A204.1 (cell line): Measurements from ENCODE around the gene MROH2A.

ENCODE experiments used
- FAIRE-seq: peaks from 2 replicates; lab custom pipeline; 2012; peaks lifted over from hg19 to GRCh38; lab: Jason Lieb, UNC

The MROH2A gene

GRCh38 chr2:233821196-233821595, 43.1 kb downstream of the MROH2A start:
- no peak for FAIRE-seq

DNA sequence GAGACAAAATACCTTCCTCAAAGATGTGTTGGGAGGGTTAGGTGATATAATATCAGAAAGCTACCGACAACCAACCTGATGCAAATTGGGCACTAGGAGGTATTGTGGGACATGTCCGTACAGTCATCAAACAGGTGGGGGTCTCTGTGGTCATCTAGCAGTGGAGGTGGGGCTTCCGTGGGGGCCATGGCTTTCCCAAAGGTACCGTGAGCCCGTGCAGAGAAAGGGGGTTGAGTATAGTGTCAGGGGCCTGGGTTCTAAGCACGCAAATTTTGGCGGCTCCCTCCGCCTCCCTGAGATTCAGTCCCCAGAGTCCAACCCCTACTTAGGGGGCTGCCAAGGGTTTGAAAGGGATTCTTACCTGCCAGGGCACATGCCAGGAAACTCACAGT, 43.6 kb downstream of the MROH2A start:
- FAIRE-seq: no peak

- FAIRE-seq: no peak
Measured at GRCh38 chr2:233822101-233822771, 44.1 kb downstream of the MROH2A start.

DNA sequence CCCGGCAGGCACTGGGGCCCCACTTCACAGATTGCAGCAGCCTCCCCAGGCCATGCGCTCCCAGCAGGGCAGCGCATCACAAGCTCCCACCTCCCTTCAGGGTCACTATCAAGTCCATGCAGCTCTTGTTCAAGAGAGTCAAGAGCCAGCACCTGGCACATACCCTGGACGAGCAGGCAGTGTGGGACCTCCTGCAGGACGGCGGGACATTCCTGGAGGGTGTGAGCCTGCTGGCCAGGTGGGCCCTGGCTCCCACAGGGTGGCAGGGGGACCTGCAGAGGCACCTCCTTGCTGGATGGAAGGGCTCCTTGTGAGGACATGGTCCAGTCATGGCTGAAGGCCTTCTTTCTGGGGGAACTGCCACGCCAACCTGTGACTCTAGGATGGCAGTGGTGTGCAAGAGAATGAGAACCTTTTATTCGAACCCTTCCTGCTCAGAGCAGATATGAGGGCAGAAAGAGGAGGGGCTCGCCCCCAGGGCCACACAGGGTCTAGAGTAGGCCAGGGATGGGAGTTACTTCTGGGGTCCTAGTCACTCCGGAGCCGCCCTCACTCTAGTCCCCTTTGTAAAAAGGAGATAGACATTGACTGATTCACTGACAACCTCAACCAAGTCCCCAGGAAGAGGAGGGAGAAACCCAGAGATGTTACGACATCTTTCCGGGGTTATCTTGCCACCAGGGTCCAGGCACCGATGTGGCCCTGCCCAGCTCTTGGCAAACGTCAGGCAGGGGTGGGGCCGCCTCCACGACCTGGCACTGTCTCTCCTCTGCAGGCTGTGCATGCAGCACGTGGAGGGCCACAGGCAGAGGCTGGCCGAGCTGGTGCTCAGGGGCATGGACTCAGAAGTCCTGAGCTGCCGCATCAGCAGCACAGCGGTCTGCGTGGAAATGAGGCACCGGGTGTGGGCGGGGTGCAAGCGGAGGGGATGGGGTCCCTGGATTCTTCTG, 44.9 kb downstream of the MROH2A start:
- no peak for FAIRE-seq

DNA sequence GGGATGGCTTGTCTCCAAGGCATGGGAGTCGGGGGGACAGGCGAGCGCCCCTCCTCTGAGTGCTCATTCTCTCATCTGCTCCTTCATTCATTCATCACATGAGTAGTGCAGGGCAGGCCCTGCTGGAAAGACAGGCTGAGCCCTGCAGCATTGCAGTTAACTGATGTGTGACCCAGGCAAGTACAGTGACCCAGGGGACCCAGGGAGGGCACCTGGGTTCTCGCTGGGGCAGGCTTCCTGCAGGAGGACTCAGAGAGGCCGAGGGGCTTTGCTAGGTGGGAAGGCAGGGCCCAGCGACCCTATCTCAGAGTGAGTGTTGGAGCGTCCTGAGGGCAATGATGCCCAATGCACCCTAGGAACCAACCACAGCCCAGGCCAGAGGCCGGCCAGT, 45.6 kb downstream of the MROH2A start:
- FAIRE-seq: no peak

DNA sequence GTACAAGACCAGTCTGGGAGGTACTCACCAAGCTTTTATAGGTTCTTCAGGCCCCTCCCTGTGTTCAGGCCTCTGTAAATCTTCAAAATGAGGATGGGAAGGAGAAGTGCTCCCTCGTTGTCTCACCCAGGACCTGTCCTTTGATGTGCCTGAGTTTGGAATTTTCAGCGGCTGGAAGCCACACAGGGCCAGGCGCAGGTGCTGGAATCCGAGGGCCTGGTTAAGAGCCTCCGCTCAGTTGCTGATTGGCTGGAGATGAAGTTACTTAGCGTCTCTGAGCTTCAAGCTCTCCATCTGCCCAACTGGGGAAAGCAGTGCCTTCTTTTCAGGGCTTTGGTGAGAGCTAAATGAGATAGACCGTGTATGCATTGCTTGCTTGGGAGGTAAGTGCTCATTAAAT, 46.2 kb downstream of the MROH2A start:
- FAIRE-seq: no peak

- no peak for FAIRE-seq
Measured at GRCh38 chr2:233828546-233829192, 50.5 kb downstream of the MROH2A start.

DNA sequence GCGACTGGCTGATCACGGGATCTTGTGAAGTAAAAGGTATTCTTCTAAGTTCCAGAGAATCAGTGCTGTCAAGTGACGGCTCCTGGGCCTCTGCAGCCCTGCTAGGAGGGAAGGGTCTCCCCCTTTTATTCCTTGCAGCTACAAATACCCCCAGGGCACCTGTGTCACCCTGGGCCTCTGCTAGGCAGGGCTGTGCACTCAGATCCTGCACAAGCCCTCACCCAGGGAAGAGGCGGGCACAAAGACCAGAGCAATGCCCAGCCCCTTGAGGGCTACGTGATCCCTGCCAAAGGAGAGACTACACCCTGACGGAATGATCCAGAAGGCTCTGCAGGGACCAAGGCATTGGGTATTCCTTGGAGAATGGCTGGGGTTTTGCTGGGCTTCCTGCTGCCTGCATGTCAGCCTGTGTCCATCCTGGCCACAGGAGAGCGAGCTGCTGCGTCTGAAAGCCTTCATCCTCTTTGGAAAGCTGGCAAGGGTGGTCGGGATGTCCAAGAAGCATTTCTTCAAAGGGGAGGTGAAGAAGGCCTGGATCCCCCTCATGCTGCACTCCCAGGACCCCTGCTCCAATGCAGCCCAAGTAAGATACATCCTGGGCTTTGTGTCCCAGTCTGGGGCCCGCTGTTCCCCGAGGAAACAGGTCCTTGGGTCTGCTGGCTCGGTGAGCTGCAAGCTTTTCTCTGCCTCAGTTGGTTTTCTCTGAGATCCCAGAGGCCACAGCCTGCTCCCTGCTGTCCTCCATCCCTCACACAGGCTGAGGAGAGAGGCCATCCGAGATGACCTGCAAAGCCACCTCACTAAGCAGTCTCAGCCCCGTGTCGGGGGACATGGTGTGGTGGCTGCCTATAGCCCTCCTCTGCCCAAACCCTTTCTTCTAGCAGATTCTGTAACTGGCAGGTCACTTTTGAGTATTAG, 51.3 kb downstream of the MROH2A start:
- FAIRE-seq: no peak

DNA sequence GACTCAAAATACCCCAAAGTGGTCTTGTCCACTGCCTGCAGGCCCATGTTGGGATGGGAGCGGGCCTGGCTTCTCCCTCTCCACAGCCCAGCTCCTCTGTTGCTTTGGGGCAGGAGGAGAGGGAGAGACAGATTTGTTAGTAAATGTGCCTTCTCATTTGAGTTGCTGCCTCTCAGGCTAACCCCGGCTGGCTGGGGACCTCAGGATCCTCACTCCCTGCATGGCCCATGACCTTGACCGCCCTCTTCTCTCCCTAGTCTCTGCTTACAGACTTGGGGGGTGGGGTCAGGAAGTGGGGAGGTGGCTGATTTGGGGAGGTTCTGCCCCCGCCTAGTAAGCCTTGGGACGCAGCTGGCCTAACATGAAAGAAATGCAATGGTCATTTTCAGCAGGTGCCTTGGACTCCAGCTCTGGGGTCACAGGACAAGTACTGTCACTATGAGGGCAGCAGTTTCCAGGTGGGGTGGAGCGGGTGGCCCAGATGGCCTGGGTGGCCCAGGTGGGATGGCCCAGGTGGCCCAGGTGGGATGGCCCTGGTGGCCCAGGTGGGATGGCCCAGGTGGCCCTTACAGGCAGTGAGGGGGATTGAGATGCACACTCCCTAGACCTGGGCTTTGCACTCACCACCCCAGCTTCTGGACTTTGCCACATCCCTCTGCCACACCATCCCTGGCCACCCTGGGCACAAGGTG, 52.1 kb downstream of the MROH2A start:
- FAIRE-seq: no peak

DNA sequence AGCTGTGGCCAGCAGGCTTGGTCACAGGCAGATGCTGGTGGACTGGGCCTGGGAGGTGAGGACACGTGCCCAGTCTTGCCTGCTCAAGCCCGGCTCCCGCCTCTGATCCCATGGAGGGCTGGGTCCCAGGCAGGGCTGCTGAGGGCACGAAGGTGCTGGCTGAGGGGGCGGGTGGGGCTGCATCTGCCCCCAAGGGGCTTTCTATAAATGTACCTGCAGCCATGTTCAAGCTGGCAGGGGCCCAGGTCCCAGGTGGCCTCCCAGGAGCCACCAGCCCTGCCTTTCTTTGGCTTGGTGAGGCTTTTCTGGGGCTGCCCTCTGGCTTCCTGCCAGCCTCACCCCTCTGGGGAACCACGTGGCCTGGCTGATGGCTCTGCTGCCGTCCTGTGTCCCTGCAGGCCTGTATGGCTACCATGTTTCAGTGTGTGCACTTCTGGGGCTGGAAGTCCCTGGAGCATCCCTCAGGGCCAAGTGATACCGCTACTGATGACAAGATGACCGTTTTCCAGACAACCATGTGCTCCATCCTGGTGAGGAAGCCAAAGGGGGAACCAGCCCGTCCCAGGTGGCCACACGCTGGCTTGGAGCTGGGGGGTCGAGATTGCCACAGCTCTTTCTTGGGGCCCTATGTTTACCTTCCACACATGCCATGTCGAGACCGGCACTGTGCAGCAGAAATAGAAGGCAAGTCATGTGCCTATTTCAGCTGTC, 53.0 kb downstream of the MROH2A start:
- FAIRE-seq: no peak

DNA sequence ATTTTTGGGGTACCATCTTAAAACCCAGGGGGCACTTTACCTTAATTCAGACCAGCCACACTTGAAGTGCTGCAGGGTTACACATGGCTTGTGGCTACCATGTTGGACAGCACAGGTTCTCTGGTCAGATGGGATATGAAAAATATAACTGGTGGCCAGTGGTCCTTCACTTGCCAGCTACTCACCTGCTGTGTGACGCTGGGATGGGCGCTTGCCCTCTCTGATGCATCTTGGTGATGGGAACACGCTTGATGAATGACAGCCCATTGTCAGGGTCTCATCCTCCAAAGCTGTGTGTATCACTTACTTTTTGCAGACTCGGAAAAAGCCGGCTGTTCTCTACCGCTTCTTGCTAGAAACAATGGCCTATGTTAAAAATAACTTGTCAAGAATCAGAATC, 53.7 kb downstream of the MROH2A start:
- no peak for FAIRE-seq

DNA sequence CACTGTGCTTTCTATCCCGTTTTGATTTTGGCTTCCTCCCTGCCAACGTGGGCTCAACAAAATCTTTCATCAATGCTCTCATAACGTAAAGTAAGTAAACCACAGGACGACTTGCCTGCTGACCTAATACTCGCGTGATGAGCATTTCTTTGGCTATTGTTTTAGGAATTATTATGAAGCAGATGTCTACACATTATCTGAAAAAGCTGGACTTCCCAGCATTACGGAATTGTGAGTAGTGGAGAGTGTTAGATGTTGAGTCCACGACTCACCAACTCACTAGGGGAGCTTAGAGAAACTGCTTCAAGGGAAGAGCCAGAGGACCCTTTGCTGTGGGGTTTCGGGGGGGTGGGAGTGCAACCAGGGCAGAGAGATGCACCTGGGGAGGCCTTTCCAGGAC, 54.3 kb downstream of the MROH2A start:
- no peak for FAIRE-seq

GRCh38 chr2:233832869-233833311, 54.8 kb downstream of the MROH2A start:
- no peak for FAIRE-seq

- FAIRE-seq: no peak
Measured at GRCh38 chr2:233833345-233833744, 55.2 kb downstream of the MROH2A start.

DNA sequence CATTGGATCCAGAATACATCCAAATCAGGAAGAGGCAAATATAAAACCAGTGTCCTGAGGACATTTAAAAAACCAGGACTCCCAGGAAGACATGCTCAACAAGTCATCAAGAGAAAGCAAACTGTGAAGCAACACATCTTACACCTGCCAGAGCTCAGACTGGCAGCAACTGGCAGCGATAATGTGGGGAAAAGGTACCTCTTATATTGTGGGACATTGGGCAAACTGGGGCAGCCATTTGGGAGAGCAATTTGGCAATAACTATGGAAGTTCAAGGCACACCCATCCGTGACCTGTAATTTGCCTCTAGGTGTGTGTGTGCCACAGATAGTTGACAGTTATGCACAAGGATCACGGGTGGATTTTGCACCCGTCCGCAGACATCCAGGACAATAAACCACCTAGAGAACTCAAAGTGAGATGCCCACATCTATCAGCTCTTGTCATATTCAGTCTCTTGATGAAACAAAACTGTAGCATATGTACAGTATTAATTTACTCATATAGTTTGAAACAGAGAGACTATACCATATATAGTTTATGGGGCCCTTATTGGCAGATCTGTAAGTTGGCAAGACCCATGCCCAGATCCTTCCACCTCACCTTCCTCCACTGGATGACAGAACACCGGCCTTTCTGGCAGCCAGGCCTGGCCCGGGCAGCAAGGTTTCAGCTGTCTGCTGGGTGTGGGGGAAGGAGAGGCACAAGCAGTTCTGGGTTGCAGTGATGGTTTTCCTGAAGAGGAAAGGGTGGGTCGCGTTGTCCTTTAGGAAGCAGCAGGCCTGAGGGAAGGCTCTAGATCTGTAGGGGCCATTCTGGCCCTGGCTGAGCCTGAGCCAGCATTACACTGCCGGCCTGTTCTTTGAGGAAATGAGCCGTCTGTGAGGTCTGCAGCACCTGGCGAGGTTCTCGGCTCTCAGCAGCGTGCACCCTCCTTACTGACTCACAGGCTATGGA, 57.4 kb downstream of the MROH2A start:
- FAIRE-seq: no peak

- no peak for FAIRE-seq
Measured at GRCh38 chr2:233836359-233836758, 58.2 kb downstream of the MROH2A start.

- no peak for FAIRE-seq
Measured at GRCh38 chr2:233837694-233838229, 59.6 kb downstream of the MROH2A start.

- FAIRE-seq: no peak
Measured at GRCh38 chr2:233838251-233838650, 60.1 kb downstream of the MROH2A start.
